Smooth muscle cell (in vitro differentiated cells): ENCODE results near the gene ERMARD. TPM values are rescaled to one million over a fixed set of nuclear protein-coding genes. Genes with fewer than 3 reads are reported as not detected.

Experiments used
- DNase-seq: peaks from one replicate; lab custom pipeline; 2025; ENCODE audit not compliant: unreplicated experiment; lab: John Stamatoyannopoulos, UW
- H2AFZ ChIP-seq: fragments of 200-600 bp; sonication (generic); 2 replicates; pipeline ENCODE4 v1.6.0; 2016; ENCODE audit warnings: antibody characterized with exemption, low read depth, mild to moderate bottlenecking
- H3F3A ChIP-seq: fragments of 200-600 bp; sonication (generic); 2 replicates; pipeline ENCODE4 v1.6.0; 2017; ENCODE audit warnings: antibody characterized with exemption, low read depth
- H3K27ac ChIP-seq: fragments of 200-600 bp; sonication (generic); 2 replicates; pipeline ENCODE4 v1.5.1; 2016; ENCODE audit warnings: low read depth, mild to moderate bottlenecking
- H3K27me3 ChIP-seq: fragments of 200-600 bp; sonication (generic); 2 replicates; pipeline ENCODE4 v1.6.1; 2016; ENCODE audit warnings: low read depth, mild to moderate bottlenecking
- H3K36me3 ChIP-seq: fragments of 200-600 bp; sonication (generic); 2 replicates; pipeline ENCODE4 v1.5.1; 2016; ENCODE audit warnings: low read depth
- H3K4me1 ChIP-seq: fragments of 200-600 bp; sonication (generic); 2 replicates; pipeline ENCODE4 v1.5.1; 2016; ENCODE audit warnings: low read depth
- H3K4me2 ChIP-seq: fragments of 200-600 bp; sonication (generic); 2 replicates; pipeline ENCODE4 v1.6.0; 2016; ENCODE audit warnings: mild to moderate bottlenecking
- H3K4me3 ChIP-seq: fragments of 200-600 bp; sonication (generic); 2 replicates; pipeline ENCODE4 v1.5.1; 2016; ENCODE audit warnings: mild to moderate bottlenecking
- H3K79me2 ChIP-seq: fragments of 200-600 bp; sonication (generic); 2 replicates; pipeline ENCODE4 v1.6.0; 2016; ENCODE audit warnings: low read depth, mild to moderate bottlenecking
- H3K9ac ChIP-seq: fragments of 200-600 bp; sonication (generic); 2 replicates; pipeline ENCODE4 v1.6.0; 2016; ENCODE audit warnings: low read depth
- H3K9me3 ChIP-seq: fragments of 200-600 bp; sonication (generic); replicated peaks from 2 replicates; pipeline ENCODE4 v1.5.1; 2016; ENCODE audit warnings: low read depth
- H4K20me1 ChIP-seq: fragments of 200-600 bp; sonication (generic); 2 replicates; pipeline ENCODE4 v1.6.0; 2016; ENCODE audit warnings: low read depth
- CTCF ChIP-seq: fragments of 200-600 bp; sonication (generic); IDR thresholded peaks from 2 replicates; pipeline ENCODE4 v1.5.1; 2017; ENCODE audit warnings: borderline replicate concordance, mild to moderate bottlenecking, antibody characterized with exemption; ENCODE audit not compliant: insufficient read depth, poor library complexity, severe bottlenecking
- WGBS: methylation state at CpG from one replicate; pipeline ENCODE4 v1.1.7; 2016; ENCODE audit warnings: low lambda C conversion rate; 5-methylcytosine and 5-hydroxymethylcytosine counted together
- polyA plus RNA-seq: library from polyadenylated mRNA; unstranded; fragments of >200 nt; fragmentation: Nextera tagmentation; extraction: Ambion mirVana; gene quantifications from 2 replicates; pipeline ENCODE4 v1.2.1, GENCODE V29; 2016
- total RNA-seq: library from RNA; depleted of rRNA; stranded (reverse); fragments of >200 nt; gene quantifications from 2 replicates; pipeline ENCODE4 v1.2.3, GENCODE V29; 2014

The ERMARD gene
- total and polyA plus RNA-seq, 2 experiments from 2014 or later = 23.2 to 55.9 TPM

- Histone ChIP-seq H3K4me3 (no peak overlapping the region), H3K9me3 (no peaks in the 10 kb centered on the region), H3K4me1 (no peaks in the 10 kb centered on the region), H2AFZ (no peak overlapping the region), H3K79me2 (no peaks in the 10 kb centered on the region), H3K9ac (no peak overlapping the region), H3K27me3 (peaks cover 15% of the 10 kb centered on the region), H3K4me2 (no peak overlapping the region), H3K36me3 (no peaks in the 10 kb centered on the region), H3K27ac (no peak overlapping the region), H4K20me1 (no peaks in the 10 kb centered on the region), H3F3A (no peaks in the 10 kb centered on the region)
- WGBS = 92% methylated on average over 12 of the region's 12 CpGs
- DNase-seq = no peak
- TF ChIP-seq CTCF = no peak
Observed at GRCh38 chr6:169825558-169826225, 74.3 kb downstream of the ERMARD start.

- no peaks in the 10 kb centered on the region for H3K36me3 ChIP-seq
- H3F3A ChIP-seq = no peaks in the 10 kb centered on the region
- H3K79me2 ChIP-seq = no peaks in the 10 kb centered on the region
- H3K27ac ChIP-seq = no peak overlapping the region
- H3K27me3 ChIP-seq = peaks cover 21% of the 10 kb centered on the region
- no peak overlapping the region for H3K4me3 ChIP-seq
- TF ChIP-seq CTCF = no peak
- H3K9ac ChIP-seq = no peak overlapping the region
- no peaks in the 10 kb centered on the region for H4K20me1 ChIP-seq
- H2AFZ ChIP-seq = no peak overlapping the region
- H3K4me1 ChIP-seq = no peaks in the 10 kb centered on the region
- H3K9me3 ChIP-seq = no peaks in the 10 kb centered on the region
- no peak for DNase-seq
- no peak overlapping the region for H3K4me2 ChIP-seq
Observed at GRCh38 chr6:169826697-169827096, 75.3 kb downstream of the ERMARD start.

GRCh38 chr6:169827290-169827717 lies 75.9 kb downstream of the ERMARD start:
- Histone ChIP-seq H3K36me3 (no peaks in the 10 kb centered on the region), H4K20me1 (no peaks in the 10 kb centered on the region), H3K9ac (no peak overlapping the region), H3K79me2 (no peaks in the 10 kb centered on the region), H3K4me2 (no peak overlapping the region), H3K27me3 (peaks cover 15% of the 10 kb centered on the region), H3K9me3 (no peaks in the 10 kb centered on the region), H2AFZ (no peak overlapping the region), H3F3A (no peaks in the 10 kb centered on the region), H3K4me1 (peaks cover 3% of the 10 kb centered on the region), H3K4me3 (no peak overlapping the region), H3K27ac (no peak overlapping the region)
- DNase-seq = no peak
- TF ChIP-seq CTCF = no peak
- WGBS = 50% methylated on average over 10 of the region's 12 CpGs

GRCh38 chr6:169828176-169828575 lies 76.8 kb downstream of the ERMARD start:
- 92% methylated on average over 13 of the region's 13 CpGs for WGBS
- Histone ChIP-seq H4K20me1 (no peaks in the 10 kb centered on the region), H3K9ac (no peak overlapping the region), H2AFZ (no peak overlapping the region), H3K4me2 (no peak overlapping the region), H3F3A (no peaks in the 10 kb centered on the region), H3K79me2 (no peaks in the 10 kb centered on the region), H3K4me3 (no peak overlapping the region), H3K36me3 (no peaks in the 10 kb centered on the region), H3K27ac (no peak overlapping the region), H3K9me3 (no peaks in the 10 kb centered on the region), H3K27me3 (peaks cover 12% of the 10 kb centered on the region), H3K4me1 (peaks cover 3% of the 10 kb centered on the region)
- no peak for TF ChIP-seq CTCF
- no peak for DNase-seq
